Stimulated activated CD4-positive, alpha-beta T cell treated with anti-CD3 and anti-CD28 coated beads, Interleukin-2, amount 100 ng/mL, for 48 hours (primary cell): Measurements from ENCODE around the gene GLCE.
"Not testable (repeated sequence)": the region's sequence is repeated elsewhere in the genome, so short reads cannot be mapped to it uniquely, and the experiment has no call there.

ENCODE experiments used
- DNase-seq, 2 donors: peaks; one replicate each; pipeline ENCODE4 v3.0.0-alpha.2; 2020

Gene GLCE

GRCh38 chr15:69302087-69302486, 141.7 kb downstream of the GLCE start:
- not testable (repeated sequence) for DNase-seq

- no peak for DNase-seq
These were observed 142.5 kb downstream of the GLCE start for GRCh38 chr15:69302929-69303328.

- no peak for DNase-seq
These were observed 143.1 kb downstream of the GLCE start for GRCh38 chr15:69303337-69304181.

GRCh38 chr15:69304182-69304545, 143.7 kb downstream of the GLCE start:
- no peak for DNase-seq

GRCh38 chr15:69305204-69305931, 144.9 kb downstream of the GLCE start:
- no peak for DNase-seq

- no peak for DNase-seq
These were observed 145.6 kb downstream of the GLCE start for GRCh38 chr15:69305933-69306568.

- no peak for DNase-seq
These were observed 147.5 kb downstream of the GLCE start for GRCh38 chr15:69307939-69308338.

- DNase-seq = no peak
These were observed 148.5 kb downstream of the GLCE start for GRCh38 chr15:69308949-69309348.

GRCh38 chr15:69311319-69311721, 150.9 kb downstream of the GLCE start:
- no peak for DNase-seq

GRCh38 chr15:69313432-69314000, 153.1 kb downstream of the GLCE start:
- DNase-seq = no peak

- no peak for DNase-seq
These were observed 153.7 kb downstream of the GLCE start for GRCh38 chr15:69314131-69314530.

- DNase-seq = no peak
These were observed 154.3 kb downstream of the GLCE start for GRCh38 chr15:69314736-69315135.

- no peak for DNase-seq
These were observed 155.1 kb downstream of the GLCE start for GRCh38 chr15:69315402-69316110.

GRCh38 chr15:69316291-69316690, 155.9 kb downstream of the GLCE start:
- no peak for DNase-seq

GRCh38 chr15:69317392-69317841, 157.0 kb downstream of the GLCE start:
- no peak for DNase-seq

- DNase-seq = no peak
These were observed 157.6 kb downstream of the GLCE start for GRCh38 chr15:69318033-69318432.

GRCh38 chr15:69319384-69320375, 159.2 kb downstream of the GLCE start:
- no peak for DNase-seq

- no peak for DNase-seq
These were observed 160.6 kb downstream of the GLCE start for GRCh38 chr15:69320977-69321554.
